Skeletal muscle satellite cell (primary cell): ENCODE results near the gene PCDHB9. TPM values are rescaled to one million over a fixed set of nuclear protein-coding genes. Genes with fewer than 3 reads are reported as not detected.
"Not testable (repeated sequence)": the region's sequence is repeated elsewhere in the genome, so short reads cannot be mapped to it uniquely, and the experiment has no call there.

Experiments used
- H3K27me3 ChIP-seq: 2 replicates; pipeline ENCODE4 v1.7.0; 2013; ENCODE audit warnings: low read length; ENCODE audit not compliant: control insufficient read depth, insufficient read depth
- H3K36me3 ChIP-seq: 2 replicates; pipeline ENCODE4 v1.7.0; 2013; ENCODE audit warnings: mild to moderate bottlenecking, control low read depth, low read length; ENCODE audit not compliant: insufficient read depth
- H3K4me1 ChIP-seq: 2 replicates; pipeline ENCODE4 v1.7.0; 2013; ENCODE audit warnings: low read length; ENCODE audit not compliant: control insufficient read depth, insufficient read depth
- H3K4me2 ChIP-seq: 2 replicates; pipeline ENCODE4 v1.7.0; 2013; ENCODE audit warnings: mild to moderate bottlenecking, low read length
- H3K4me3 ChIP-seq: 2 replicates; pipeline ENCODE4 v1.7.0; 2013; ENCODE audit warnings: low read length
- H3K9ac ChIP-seq: 2 replicates; pipeline ENCODE4 v1.7.0; 2013; ENCODE audit warnings: mild to moderate bottlenecking, low read depth, low read length, moderate library complexity
- H3K9me3 ChIP-seq: replicated peaks from 2 replicates; pipeline ENCODE4 v1.7.0; 2013; ENCODE audit warnings: mild to moderate bottlenecking, control low read depth, low read length
- total RNA-seq: library from RNA; depleted of rRNA; stranded (reverse); fragments of >200 nt; gene quantifications from 2 replicates; pipeline ENCODE4 v1.2.3, GENCODE V29; 2012; rRNA removed

PCDHB9 gene
- under 0.01 TPM in 2 replicates for total RNA-seq

DNA sequence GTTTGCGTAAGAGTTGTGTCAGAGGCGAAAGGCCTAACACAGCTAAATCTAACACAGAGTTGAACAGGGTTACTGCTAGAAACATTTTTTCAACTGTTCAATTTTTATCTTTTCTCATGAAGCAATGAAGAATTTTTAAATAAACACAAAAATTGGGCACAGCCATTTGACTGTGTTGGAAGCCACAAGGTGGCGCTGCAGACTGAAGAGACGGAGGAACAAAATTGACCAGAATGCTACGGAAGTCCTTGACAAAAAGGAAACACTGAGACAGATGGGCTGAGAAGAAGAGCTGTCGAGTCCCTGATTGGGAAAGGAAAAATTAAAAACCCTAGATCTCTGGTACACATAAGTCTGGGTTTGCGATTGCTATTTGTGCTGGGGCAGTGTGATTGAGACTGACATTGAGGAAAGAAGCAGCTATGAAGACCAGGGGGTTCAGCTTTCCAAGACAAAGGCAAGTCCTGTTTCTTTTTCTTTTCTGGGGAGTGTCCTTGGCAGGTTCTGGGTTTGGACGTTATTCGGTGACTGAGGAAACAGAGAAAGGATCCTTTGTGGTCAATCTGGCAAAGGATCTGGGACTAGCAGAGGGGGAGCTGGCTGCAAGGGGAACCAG is at the start of gene PCDHB9:
PCDHB9 (plus strand) TSS at position 265 of the 616 bp plus-strand sequence; CDS start at position 423, 158 bp downstream.
- H3K27me3 ChIP-seq, result no peaks in the 10 kb centered on the region
- H3K4me2 ChIP-seq, result peak within 1 kb of the TSS; percentile 52
- no peak within 1 kb of the TSS for H3K9ac ChIP-seq
- H3K4me1 ChIP-seq, result no peaks in the 10 kb centered on the region
- no peaks in the 10 kb centered on the region for H3K9me3 ChIP-seq
- H3K36me3 ChIP-seq, result no peaks in the 10 kb centered on the region
- peak within 1 kb of the TSS; percentile 55 for H3K4me3 ChIP-seq

DNA sequence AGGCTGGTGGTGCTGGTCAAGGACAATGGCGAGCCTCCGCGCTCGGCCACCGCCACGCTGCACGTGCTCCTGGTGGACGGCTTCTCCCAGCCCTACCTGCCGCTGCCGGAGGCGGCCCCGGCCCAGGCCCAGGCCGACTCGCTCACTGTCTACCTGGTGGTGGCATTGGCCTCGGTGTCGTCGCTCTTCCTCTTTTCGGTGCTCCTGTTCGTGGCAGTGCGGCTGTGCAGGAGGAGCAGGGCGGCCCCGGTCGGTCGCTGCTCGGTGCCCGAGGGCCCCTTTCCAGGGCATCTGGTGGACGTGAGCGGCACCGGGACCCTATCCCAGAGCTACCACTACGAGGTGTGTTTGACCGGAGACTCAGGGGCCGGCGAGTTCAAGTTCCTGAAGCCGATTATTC is 49.6 kb upstream of the PCDHB9 start:
- not testable (repeated sequence) for H3K9me3 ChIP-seq, H3K4me3 ChIP-seq

DNA sequence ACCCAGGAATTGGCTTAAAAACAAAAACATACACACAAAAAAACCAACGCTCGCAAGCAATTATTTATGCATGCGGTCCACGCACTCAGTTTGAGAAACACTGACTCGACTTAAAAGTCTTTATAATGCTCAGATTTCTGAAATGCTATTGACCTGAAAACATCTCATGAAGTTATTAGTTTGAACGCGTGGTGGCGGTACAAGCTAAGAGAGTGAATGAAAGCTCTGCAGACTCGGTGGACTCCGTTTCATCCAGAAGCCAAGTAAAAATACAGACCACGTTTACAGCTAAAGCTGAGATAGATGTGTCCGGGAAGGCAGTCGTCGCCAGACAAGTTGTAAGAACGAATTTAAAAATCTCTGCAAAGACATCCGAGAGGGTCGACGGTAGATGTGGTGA is 37.1 kb upstream of the PCDHB9 start, which contains the start of gene PCDHB6:
PCDHB6 (plus strand) TSS at position 246 of the 400 bp plus-strand sequence. CDS start 201 bp downstream, outside the sequence.
- Histone ChIP-seq H3K4me2 (peak within 1 kb of the TSS; percentile 38), H3K9me3 (no peaks in the 10 kb centered on the region), H3K27me3 (peaks cover 8% of the 10 kb centered on the region), H3K4me3 (no peak within 1 kb of the TSS), H3K9ac (no peak within 1 kb of the TSS), H3K4me1 (no peaks in the 10 kb centered on the region), H3K36me3 (no peaks in the 10 kb centered on the region)

More for the DNA sequence above, 49.6 kb upstream of the PCDHB9 start:
- not testable (repeated sequence) for H3K4me2 ChIP-seq, H3K9ac ChIP-seq, H3K4me1 ChIP-seq, H3K36me3 ChIP-seq, H3K27me3 ChIP-seq

DNA sequence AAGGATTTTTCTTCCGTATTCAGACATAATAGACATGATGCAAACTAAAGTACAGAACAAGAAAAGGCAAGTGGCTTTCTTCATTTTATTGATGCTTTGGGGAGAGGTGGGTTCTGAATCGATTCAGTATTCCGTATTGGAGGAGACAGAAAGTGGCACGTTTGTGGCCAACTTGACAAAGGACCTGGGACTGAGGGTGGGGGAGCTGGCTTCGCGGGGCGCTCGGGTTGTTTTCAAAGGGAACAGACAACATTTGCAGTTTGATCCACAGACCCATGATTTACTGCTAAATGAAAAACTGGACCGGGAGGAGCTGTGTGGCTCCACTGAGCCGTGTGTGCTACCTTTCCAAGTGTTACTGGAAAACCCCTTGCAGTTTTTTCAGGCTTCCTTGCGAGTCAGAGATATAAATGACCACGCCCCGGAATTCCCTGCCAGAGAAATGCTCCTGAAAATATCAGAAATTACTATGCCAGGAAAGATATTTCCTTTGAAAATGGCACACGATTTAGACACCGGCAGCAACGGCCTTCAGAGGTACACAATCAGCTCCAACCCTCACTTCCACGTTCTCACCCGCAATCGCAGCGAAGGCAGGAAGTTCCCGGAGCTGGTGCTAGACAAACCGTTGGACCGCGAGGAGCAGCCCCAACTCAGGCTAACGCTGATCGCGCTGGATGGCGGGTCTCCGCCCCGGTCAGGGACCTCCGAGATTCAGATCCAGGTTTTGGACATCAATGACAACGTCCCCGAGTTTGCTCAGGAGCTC is 36.6 kb upstream of the PCDHB9 start:
- no peaks in the 10 kb centered on the region for H3K4me1 ChIP-seq
- H3K27me3 ChIP-seq, result peaks cover 8% of the 10 kb centered on the region
- no peaks in the 10 kb centered on the region for H3K9me3 ChIP-seq
- H3K4me3 ChIP-seq, result no peak overlapping the region
- no peaks in the 10 kb centered on the region for H3K36me3 ChIP-seq
- H3K4me2 ChIP-seq, result peak overlapping the region; percentile 38
- H3K9ac ChIP-seq, result no peak overlapping the region

DNA sequence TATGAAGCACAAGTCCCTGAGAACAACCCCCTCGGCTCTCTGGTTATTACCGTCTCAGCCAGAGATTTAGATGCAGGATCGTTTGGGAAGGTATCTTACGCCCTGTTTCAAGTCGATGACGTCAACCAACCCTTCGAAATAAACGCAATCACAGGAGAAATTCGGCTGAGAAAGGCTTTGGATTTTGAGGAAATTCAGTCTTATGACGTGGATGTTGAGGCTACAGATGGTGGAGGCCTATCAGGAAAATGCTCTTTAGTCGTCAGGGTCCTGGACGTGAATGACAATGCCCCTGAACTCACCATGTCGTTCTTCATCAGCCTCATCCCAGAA is 36.0 kb upstream of the PCDHB9 start:
- Histone ChIP-seq H3K9ac (no peak overlapping the region), H3K27me3 (peaks cover 8% of the 10 kb centered on the region), H3K36me3 (no peaks in the 10 kb centered on the region), H3K4me3 (no peak overlapping the region), H3K9me3 (no peaks in the 10 kb centered on the region), H3K4me2 (no peak overlapping the region), H3K4me1 (no peaks in the 10 kb centered on the region)

DNA sequence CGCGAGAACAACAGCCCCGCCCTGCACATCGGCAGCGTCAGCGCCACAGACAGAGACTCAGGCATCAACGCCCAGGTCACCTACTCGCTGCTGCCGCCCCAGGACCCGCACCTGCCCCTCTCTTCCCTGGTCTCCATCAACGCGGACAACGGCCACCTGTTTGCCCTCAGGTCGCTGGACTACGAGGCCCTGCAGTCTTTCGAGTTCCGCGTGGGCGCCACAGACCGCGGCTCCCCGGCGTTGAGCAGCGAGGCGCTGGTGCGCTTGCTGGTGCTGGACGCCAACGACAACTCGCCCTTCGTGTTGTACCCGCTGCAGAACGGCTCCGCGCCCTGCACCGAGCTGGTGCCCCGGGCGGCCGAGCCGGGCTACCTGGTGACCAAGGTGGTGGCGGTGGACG is 35.3 kb upstream of the PCDHB9 start:
- not testable (repeated sequence) for H3K4me2 ChIP-seq, H3K9me3 ChIP-seq, H3K36me3 ChIP-seq, H3K4me3 ChIP-seq, H3K27me3 ChIP-seq, H3K9ac ChIP-seq, H3K4me1 ChIP-seq

DNA sequence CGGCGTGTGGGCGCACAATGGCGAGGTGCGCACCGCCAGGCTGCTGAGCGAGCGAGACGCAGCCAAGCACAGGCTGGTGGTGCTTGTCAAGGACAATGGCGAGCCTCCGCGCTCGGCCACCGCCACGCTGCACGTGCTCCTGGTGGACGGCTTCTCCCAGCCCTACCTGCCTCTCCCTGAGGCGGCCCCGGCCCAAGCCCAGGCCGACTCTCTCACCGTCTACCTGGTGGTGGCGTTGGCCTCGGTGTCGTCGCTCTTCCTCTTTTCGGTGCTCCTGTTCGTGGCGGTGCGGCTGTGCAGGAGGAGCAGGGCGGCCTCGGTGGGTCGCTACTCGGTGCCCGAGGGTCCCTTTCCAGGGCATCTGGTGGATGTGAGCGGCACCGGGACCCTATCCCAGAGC is 34.9 kb upstream of the PCDHB9 start:
- not testable (repeated sequence) for H3K9me3 ChIP-seq, H3K36me3 ChIP-seq, H3K4me2 ChIP-seq, H3K4me3 ChIP-seq, H3K9ac ChIP-seq, H3K27me3 ChIP-seq, H3K4me1 ChIP-seq

DNA sequence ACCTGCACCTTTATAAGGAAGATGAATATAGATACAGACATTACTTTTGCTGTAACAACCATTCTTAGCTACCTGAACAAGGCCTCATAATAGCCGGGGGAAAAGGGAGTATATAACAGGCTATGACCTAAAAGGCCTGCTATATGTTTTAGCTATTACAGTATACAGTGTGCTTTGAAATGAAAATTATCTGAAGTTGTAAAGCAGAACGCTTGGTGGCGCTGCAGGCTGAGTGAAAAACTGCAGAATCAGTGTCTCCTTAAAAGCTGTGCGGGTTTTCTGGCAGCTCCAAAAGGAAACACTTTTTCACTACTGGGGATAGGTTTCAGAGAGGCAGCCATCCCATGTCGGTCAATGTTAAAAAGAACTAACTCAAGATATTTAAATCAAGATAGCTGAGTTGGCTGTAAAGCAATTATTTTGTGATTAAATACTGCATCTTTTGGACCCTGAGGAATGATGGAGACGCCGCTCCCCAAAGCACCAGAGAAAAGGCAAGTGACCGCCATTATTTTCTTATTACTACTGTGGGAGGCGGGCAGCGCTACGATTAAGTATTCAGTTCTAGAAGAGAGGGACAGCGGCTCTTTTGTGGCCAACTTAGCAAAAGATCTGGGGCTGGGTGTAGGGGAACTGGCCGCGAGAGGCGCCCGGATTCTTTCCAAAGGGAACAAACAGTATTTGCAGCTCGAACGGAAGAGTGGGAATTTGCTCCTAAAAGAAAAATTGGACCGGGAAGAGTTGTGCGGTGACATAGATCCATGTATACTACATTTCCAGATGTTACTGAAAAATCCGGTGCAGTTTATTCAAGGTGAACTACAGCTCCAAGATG is 31.2 kb upstream of the PCDHB9 start:
- Histone ChIP-seq H3K9me3 (no peaks in the 10 kb centered on the region), H3K27me3 (no peaks in the 10 kb centered on the region), H3K4me3 (no peak overlapping the region)

DNA sequence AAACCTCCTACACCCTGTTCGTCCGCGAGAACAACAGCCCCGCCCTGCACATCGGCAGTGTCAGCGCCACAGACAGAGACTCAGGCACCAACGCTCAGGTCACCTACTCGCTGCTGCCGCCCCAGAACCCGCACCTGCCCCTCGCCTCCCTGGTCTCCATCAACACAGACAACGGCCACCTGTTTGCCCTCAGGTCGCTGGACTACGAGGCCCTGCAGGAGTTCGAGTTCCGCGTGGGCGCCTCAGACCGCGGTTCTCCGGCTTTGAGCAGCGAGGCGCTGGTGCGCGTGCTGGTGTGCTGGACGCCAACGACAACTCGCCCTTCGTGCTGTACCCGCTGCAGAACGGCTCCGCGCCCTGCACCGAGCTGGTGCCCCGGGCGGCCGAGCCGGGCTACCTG is 29.6 kb upstream of the PCDHB9 start:
- H3K4me3 ChIP-seq, H3K36me3 ChIP-seq, H3K27me3 ChIP-seq, H3K9ac ChIP-seq, H3K4me2 ChIP-seq, H3K9me3 ChIP-seq, H3K4me1 ChIP-seq: not testable (repeated sequence)

More for the DNA sequence above, 31.2 kb upstream of the PCDHB9 start:
- no peaks in the 10 kb centered on the region for H3K4me1 ChIP-seq
- H3K4me2 ChIP-seq, result no peak overlapping the region
- H3K36me3 ChIP-seq, result no peaks in the 10 kb centered on the region
- no peak overlapping the region for H3K9ac ChIP-seq

DNA sequence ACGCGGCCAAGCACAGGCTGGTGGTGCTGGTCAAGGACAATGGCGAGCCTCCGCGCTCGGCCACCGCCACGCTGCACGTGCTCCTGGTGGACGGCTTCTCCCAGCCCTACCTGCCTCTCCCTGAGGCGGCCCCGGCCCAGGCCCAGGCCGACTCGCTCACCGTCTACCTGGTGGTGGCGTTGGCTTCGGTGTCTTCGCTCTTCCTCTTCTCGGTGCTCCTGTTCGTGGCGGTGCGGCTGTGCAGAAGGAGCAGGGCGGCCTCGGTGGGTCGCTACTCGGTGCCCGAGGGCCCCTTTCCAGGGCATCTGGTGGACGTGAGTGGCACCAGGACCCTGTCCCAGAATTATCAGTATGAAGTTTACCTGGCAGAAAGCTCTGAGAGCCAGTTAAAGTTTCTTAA is 29.1 kb upstream of the PCDHB9 start:
- not testable (repeated sequence) for H3K9ac ChIP-seq, H3K4me3 ChIP-seq, H3K36me3 ChIP-seq, H3K4me2 ChIP-seq, H3K9me3 ChIP-seq, H3K4me1 ChIP-seq, H3K27me3 ChIP-seq

DNA sequence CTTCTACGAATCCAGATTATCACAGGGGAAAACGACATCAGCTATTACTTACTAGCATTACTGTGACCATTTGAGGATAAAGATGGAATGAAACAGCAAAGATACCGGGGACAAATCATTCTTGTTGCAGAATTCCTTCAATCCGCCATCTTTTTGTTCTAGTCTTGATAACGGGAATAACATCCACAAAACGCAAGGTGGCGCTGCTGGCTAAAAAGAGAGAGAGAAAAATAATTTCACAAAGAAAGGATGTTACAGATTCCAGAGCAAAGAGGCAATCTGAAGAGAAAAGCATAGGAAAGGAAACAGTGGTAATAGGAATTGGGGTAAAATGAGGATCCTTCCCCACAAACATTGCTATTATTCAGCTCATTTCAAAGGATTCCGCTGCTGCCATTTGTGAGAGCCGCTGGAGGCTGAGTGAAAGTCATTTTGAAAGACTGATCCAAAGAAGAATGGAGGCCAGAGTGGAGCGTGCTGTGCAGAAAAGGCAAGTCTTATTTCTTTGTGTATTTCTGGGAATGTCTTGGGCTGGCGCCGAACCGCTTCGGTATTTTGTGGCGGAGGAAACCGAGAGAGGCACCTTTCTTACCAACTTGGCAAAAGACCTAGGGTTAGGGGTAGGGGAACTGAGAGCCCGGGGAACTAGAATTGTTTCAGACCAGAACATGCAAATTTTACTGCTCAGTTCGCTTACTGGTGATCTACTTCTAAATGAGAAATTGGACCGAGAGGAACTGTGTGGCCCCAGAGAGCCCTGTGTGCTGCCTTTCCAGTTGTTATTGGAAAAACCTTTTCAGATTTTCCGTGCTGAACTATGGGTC is 14.4 kb upstream of the PCDHB9 start, which contains the start of gene PCDHB7:
PCDHB7 (plus strand) TSS at position 264 of the 824 bp plus-strand sequence; CDS start at position 456, 192 bp downstream.
- Histone ChIP-seq H3K9me3 (no peaks in the 10 kb centered on the region), H3K4me1 (no peaks in the 10 kb centered on the region), H3K36me3 (no peaks in the 10 kb centered on the region), H3K4me3 (peak within 1 kb of the TSS; percentile 47), H3K9ac (no peak within 1 kb of the TSS), H3K4me2 (peak within 1 kb of the TSS; percentile 30), H3K27me3 (no peaks in the 10 kb centered on the region)
